GM21515 (cell line): ENCODE measurements around the gene ARHGAP32.

ENCODE experiments used
- ATAC-seq: cut with Tn5 transposase; IDR thresholded peaks from one replicate; pipeline ENCODE4 v1.9.1; 2021; ENCODE audit not compliant: unreplicated experiment

The ARHGAP32 gene

GRCh38 chr11:128962896-128963295 is 229.2 kb downstream of the ARHGAP32 start:
- ATAC-seq: no peak

- ATAC-seq: no peak
Observed at GRCh38 chr11:128961645-128962044, 230.5 kb downstream of the ARHGAP32 start.

GRCh38 chr11:128957202-128957482 is 235.0 kb downstream of the ARHGAP32 start:
- ATAC-seq: no peak

GRCh38 chr11:128956401-128957201 is 235.5 kb downstream of the ARHGAP32 start:
- peak; percentile 65 for ATAC-seq

- ATAC-seq: no peak
Observed at GRCh38 chr11:128955636-128956035, 236.5 kb downstream of the ARHGAP32 start.

GRCh38 chr11:128953151-128953550 is 239.0 kb downstream of the ARHGAP32 start:
- no peak for ATAC-seq

GRCh38 chr11:128949791-128950454 is 242.2 kb downstream of the ARHGAP32 start:
- no peak for ATAC-seq

GRCh38 chr11:128948583-128948982 is 243.5 kb downstream of the ARHGAP32 start:
- ATAC-seq: no peak

GRCh38 chr11:128947773-128948172 is 244.4 kb downstream of the ARHGAP32 start:
- no peak for ATAC-seq

- no peak for ATAC-seq
Observed at GRCh38 chr11:128946648-128947047, 245.5 kb downstream of the ARHGAP32 start.

- no peak for ATAC-seq
Observed at GRCh38 chr11:128943428-128943976, 248.6 kb downstream of the ARHGAP32 start.

GRCh38 chr11:128942817-128943427 is 249.2 kb downstream of the ARHGAP32 start, which contains the start of gene TP53AIP1:
TP53AIP1 (minus strand) TSS chr11:128942871; CDS start chr11:128937818, 5,053 bp downstream.
- ATAC-seq: no peak

- no peak for ATAC-seq
Observed at GRCh38 chr11:128942272-128942612, 249.9 kb downstream of the ARHGAP32 start.

GRCh38 chr11:128941573-128942271 is 250.4 kb downstream of the ARHGAP32 start:
- no peak for ATAC-seq

GRCh38 chr11:128941110-128941509 is 251.0 kb downstream of the ARHGAP32 start:
- ATAC-seq: no peak

- no peak for ATAC-seq
Observed at GRCh38 chr11:128940603-128941002, 251.5 kb downstream of the ARHGAP32 start.

- no peak for ATAC-seq
Observed at GRCh38 chr11:128940156-128940555, 252.0 kb downstream of the ARHGAP32 start.

GRCh38 chr11:128939591-128939990 is 252.5 kb downstream of the ARHGAP32 start:
- ATAC-seq: no peak

- ATAC-seq: no peak
Observed at GRCh38 chr11:128938156-128938885, 253.8 kb downstream of the ARHGAP32 start.

- no peak for ATAC-seq
Observed at GRCh38 chr11:128937480-128937879, 254.6 kb downstream of the ARHGAP32 start.
